Neural progenitor cell (in vitro differentiated cells): ENCODE data around the gene TRIM7. TPM values are rescaled to one million over a fixed set of nuclear protein-coding genes. Genes with fewer than 3 reads are reported as not detected.

Experiments used
- DNase-seq: peaks from one replicate; pipeline ENCODE4 v3.0.0-alpha.2; 2016; ENCODE audit warnings: low spot score
- H2AFZ ChIP-seq: fragments of 200-600 bp; sonication (generic); replicated peaks from 2 replicates; pipeline ENCODE4 v1.6.1; 2016; ENCODE audit warnings: antibody characterized with exemption
- H3F3A ChIP-seq: fragments of 200-600 bp; sonication (generic); 2 replicates; pipeline ENCODE4 v1.6.1; 2016; ENCODE audit warnings: antibody characterized with exemption, low read depth
- H3K27ac ChIP-seq: fragments of 200-600 bp; sonication (generic); 2 replicates; pipeline ENCODE4 v1.5.1; 2016; ENCODE audit warnings: mild to moderate bottlenecking
- H3K27me3 ChIP-seq: fragments of 200-600 bp; sonication (generic); 2 replicates; pipeline ENCODE4 v1.6.1; 2016; ENCODE audit warnings: mild to moderate bottlenecking, moderate library complexity
- H3K36me3 ChIP-seq: fragments of 200-600 bp; sonication (generic); 2 replicates; pipeline ENCODE4 v1.5.1; 2016
- H3K4me1 ChIP-seq: fragments of 200-600 bp; sonication (generic); 2 replicates; pipeline ENCODE4 v1.6.1; 2016; ENCODE audit warnings: mixed run types
- H3K4me2 ChIP-seq: fragments of 200-600 bp; sonication (generic); 2 replicates; pipeline ENCODE4 v1.6.1; 2016
- H3K4me3 ChIP-seq: fragments of 200-600 bp; sonication (generic); 2 replicates; pipeline ENCODE4 v1.5.1; 2016
- H3K79me2 ChIP-seq: fragments of 200-600 bp; sonication (generic); 2 replicates; pipeline ENCODE4 v1.6.1; 2016; ENCODE audit warnings: low read depth
- H3K9ac ChIP-seq: fragments of 200-600 bp; sonication (generic); 2 replicates; pipeline ENCODE4 v1.6.1; 2016
- H3K9me3 ChIP-seq: fragments of 200-600 bp; sonication (generic); 2 replicates; pipeline ENCODE4 v1.5.1; 2016; ENCODE audit warnings: low read depth
- H4K20me1 ChIP-seq: fragments of 200-600 bp; sonication (generic); 2 replicates; pipeline ENCODE4 v1.6.1; 2016; ENCODE audit warnings: low read depth
- H3K27ac Mint-ChIP-seq: 3 replicates; pipeline ENCODE4 v1.8.0; 2021; ENCODE audit warnings: mixed read lengths
- H3K27me3 Mint-ChIP-seq: 2 replicates; pipeline ENCODE4 v1.8.0; 2022; ENCODE audit warnings: low read depth, mild to moderate bottlenecking, inconsistent platforms, moderate library complexity, mixed read lengths; ENCODE audit not compliant: insufficient read depth
- H3K36me3 Mint-ChIP-seq: 3 replicates; pipeline ENCODE4 v1.8.0; 2021; ENCODE audit warnings: mixed read lengths
- H3K4me1 Mint-ChIP-seq: 3 replicates; pipeline ENCODE4 v1.8.0; 2021; ENCODE audit warnings: mixed read lengths
- H3K4me3 Mint-ChIP-seq: 3 replicates; pipeline ENCODE4 v1.8.0; 2021; ENCODE audit warnings: mild to moderate bottlenecking, moderate library complexity, mixed read lengths
- H3K9me3 Mint-ChIP-seq: 3 replicates; pipeline ENCODE4 v1.8.0; 2020; ENCODE audit warnings: mixed read lengths
- EZH2 ChIP-seq: fragments of 200-600 bp; sonication (generic); IDR thresholded peaks from 2 replicates; pipeline ENCODE4 v1.6.1; 2017; ENCODE audit warnings: antibody characterized with exemption, mild to moderate bottlenecking, moderate library complexity
- EZH2phosphoT487 ChIP-seq: fragments of 200-600 bp; sonication (generic); IDR thresholded peaks from 2 replicates; pipeline ENCODE4 v1.6.1; 2017; ENCODE audit warnings: antibody characterized with exemption
- total RNA-seq: library from RNA; depleted of rRNA; stranded (reverse); fragments of >200 nt; gene quantifications from 2 replicates; pipeline ENCODE4 v1.2.3, GENCODE V29; 2015; ENCODE audit warnings: low replicate concordance
- TF ChIP-seq, protein P1 (sequence below): fragments of 200-600 bp; sonication (generic); IDR thresholded peaks from 2 replicates; pipeline ENCODE4 v1.5.1; 2017; ENCODE audit warnings: antibody characterized with exemption, mild to moderate bottlenecking

Gene TRIM7
- total RNA-seq, 1 donor from 2014 or later: not detected

DNA sequence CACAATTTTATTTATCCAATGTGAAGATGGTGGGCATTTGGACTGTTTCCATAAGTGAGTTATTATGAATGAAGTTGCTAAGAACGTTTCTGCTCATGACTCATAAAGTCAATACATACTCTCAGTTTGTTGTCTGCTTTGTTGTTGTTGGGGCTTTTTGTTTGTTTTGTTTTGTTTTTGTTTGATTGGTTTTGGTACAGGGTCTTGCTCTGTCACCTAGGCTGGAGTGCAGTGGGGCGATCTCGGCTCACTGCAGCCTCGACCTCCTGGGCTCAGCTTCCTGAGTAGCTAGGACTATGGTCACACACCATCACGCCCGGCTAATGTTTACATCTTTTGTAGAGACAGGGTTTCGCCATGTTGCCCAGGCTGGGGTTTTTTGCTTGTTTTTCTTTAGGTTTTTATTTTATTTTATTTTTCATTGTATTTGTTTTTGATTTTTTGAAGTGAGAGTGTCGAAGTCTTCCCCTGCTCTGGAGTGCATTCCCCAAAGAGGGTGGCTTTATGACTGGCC, 18.0 kb downstream of the TRIM7 start:
- H3K36me3 Mint-ChIP-seq: peaks cover 8% of the 10 kb centered on the region
- peak overlapping the region; percentile 40 for H2AFZ ChIP-seq
- no peak overlapping the region for H3K27ac ChIP-seq
- no peaks in the 10 kb centered on the region for H3K79me2 ChIP-seq
- H3K27ac Mint-ChIP-seq: peak overlapping the region; percentile 30
- peak overlapping the region; percentile 99 for H3K4me3 Mint-ChIP-seq
- peaks cover 25% of the 10 kb centered on the region for H4K20me1 ChIP-seq
- H3F3A ChIP-seq: peaks cover 33% of the 10 kb centered on the region
- H3K4me1 Mint-ChIP-seq: peaks cover 29% of the 10 kb centered on the region
- TF ChIP-seq, protein P1, sequence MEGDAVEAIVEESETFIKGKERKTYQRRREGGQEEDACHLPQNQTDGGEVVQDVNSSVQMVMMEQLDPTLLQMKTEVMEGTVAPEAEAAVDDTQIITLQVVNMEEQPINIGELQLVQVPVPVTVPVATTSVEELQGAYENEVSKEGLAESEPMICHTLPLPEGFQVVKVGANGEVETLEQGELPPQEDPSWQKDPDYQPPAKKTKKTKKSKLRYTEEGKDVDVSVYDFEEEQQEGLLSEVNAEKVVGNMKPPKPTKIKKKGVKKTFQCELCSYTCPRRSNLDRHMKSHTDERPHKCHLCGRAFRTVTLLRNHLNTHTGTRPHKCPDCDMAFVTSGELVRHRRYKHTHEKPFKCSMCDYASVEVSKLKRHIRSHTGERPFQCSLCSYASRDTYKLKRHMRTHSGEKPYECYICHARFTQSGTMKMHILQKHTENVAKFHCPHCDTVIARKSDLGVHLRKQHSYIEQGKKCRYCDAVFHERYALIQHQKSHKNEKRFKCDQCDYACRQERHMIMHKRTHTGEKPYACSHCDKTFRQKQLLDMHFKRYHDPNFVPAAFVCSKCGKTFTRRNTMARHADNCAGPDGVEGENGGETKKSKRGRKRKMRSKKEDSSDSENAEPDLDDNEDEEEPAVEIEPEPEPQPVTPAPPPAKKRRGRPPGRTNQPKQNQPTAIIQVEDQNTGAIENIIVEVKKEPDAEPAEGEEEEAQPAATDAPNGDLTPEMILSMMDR: no peak
- TF ChIP-seq EZH2 (no peak), EZH2phosphoT487 (no peak)
- no peaks in the 10 kb centered on the region for H3K9me3 ChIP-seq
- peaks cover 24% of the 10 kb centered on the region for H3K9me3 Mint-ChIP-seq
- H3K9ac ChIP-seq: no peak overlapping the region
- peaks cover 27% of the 10 kb centered on the region for H3K27me3 ChIP-seq
- H3K27me3 Mint-ChIP-seq: peaks cover 44% of the 10 kb centered on the region
- DNase-seq: no peak
- peak overlapping the region; percentile 97 for H3K4me2 ChIP-seq
- no peaks in the 10 kb centered on the region for H3K36me3 ChIP-seq
- peaks cover 2% of the 10 kb centered on the region for H3K4me1 ChIP-seq
- H3K4me3 ChIP-seq: peak overlapping the region; percentile 88

DNA sequence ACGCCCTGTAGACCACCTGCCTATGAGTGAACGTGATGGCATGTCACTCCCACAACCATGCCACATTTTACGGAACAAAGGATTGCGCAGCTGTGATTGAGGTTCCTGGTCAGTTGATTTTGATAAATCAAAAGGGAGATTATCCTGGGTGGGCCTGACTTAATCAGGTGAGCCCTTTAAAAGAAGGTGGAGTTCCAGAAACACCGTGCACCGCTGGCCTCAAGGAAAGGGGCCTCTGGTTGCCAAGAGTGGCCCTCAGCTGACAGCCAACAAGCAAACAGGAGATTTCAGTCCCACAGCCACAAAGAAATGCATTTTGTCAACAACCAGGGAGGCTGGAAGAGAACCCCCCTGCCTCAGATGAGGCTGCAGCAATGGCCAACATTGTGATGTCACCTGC, 19.0 kb downstream of the TRIM7 start:
- H3K9ac ChIP-seq: no peak overlapping the region
- no peak overlapping the region for H2AFZ ChIP-seq
- H3K9me3 ChIP-seq: no peaks in the 10 kb centered on the region
- H3K27ac ChIP-seq: no peak overlapping the region
- peaks cover 22% of the 10 kb centered on the region for H3K27me3 ChIP-seq
- no peaks in the 10 kb centered on the region for H3K36me3 ChIP-seq
- no peak overlapping the region for H3K4me2 ChIP-seq
- no peak overlapping the region for H3K4me3 ChIP-seq
- Mint-ChIP-seq H3K4me3 (peak overlapping the region; percentile 36), H3K27ac (no peak overlapping the region), H3K36me3 (peaks cover 8% of the 10 kb centered on the region), H3K4me1 (peaks cover 31% of the 10 kb centered on the region), H3K9me3 (peaks cover 18% of the 10 kb centered on the region), H3K27me3 (peaks cover 40% of the 10 kb centered on the region)
- no peaks in the 10 kb centered on the region for H3K79me2 ChIP-seq
- peaks cover 37% of the 10 kb centered on the region for H3F3A ChIP-seq
- no peak for DNase-seq
- peaks cover 21% of the 10 kb centered on the region for H4K20me1 ChIP-seq
- TF ChIP-seq EZH2phosphoT487 (no peak), EZH2 (no peak)
- TF ChIP-seq, protein P1: no peak
- peaks cover 2% of the 10 kb centered on the region for H3K4me1 ChIP-seq

DNA sequence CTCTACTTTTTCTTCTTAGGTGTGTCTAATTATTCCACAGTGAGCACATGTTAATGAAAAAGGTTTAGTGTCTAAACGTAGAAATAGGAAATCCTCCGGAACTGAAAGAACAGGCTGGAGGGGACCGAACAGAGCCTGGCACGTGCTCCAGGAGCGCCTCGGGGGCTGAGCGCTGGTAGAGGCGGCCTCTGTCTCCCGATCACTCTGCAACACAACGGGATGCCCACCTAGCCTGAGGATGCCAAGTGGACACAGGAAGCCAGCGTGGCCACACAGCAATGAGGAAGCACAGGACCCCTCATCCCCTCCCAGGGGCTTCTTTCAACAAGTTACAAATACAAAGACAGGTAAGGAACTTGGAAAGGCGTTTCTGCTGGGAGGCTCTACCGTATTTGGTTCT, 19.4 kb downstream of the TRIM7 start:
- Histone ChIP-seq H3K9ac (no peak overlapping the region), H3K4me3 (no peak overlapping the region), H3K27ac (no peak overlapping the region), H3F3A (peaks cover 37% of the 10 kb centered on the region), H3K9me3 (no peaks in the 10 kb centered on the region), H3K36me3 (no peaks in the 10 kb centered on the region), H3K4me2 (no peak overlapping the region), H4K20me1 (peaks cover 18% of the 10 kb centered on the region), H3K4me1 (peaks cover 2% of the 10 kb centered on the region), H3K27me3 (peaks cover 18% of the 10 kb centered on the region), H3K79me2 (no peaks in the 10 kb centered on the region), H2AFZ (no peak overlapping the region)
- Mint-ChIP-seq H3K9me3 (peaks cover 18% of the 10 kb centered on the region), H3K36me3 (peaks cover 8% of the 10 kb centered on the region), H3K4me3 (peak overlapping the region; percentile 36), H3K27ac (no peak overlapping the region), H3K27me3 (peaks cover 37% of the 10 kb centered on the region), H3K4me1 (peaks cover 31% of the 10 kb centered on the region)
- no peak for DNase-seq
- TF ChIP-seq, protein P1: no peak
- TF ChIP-seq EZH2 (no peak), EZH2phosphoT487 (no peak)
